H1 (cell line): ENCODE results near the gene KCNA5. TPM values are rescaled to one million over a fixed set of nuclear protein-coding genes. Genes with fewer than 3 reads are reported as not detected.
A peak's percentile ranks its signal among the peaks of the same experiment; 100 is the strongest.

Source experiments
- CTCF ChIA-PET: fragments of 300-600 bp; sonication (Branson Sonifier 250); formaldehyde crosslinking; loops from one replicate; lab custom pipeline; 2021; ENCODE audit not compliant: partially characterized antibody; lab: Charles Lee
- POLR2A ChIA-PET: fragments of 300-600 bp; sonication (Branson Sonifier 250); formaldehyde crosslinking; loops from one replicate; lab custom pipeline; 2021; ENCODE audit warnings: inconsistent platforms; ENCODE audit not compliant: partially characterized antibody; lab: Charles Lee
- DNase-seq, 2 experiments: peaks; one replicate each; pipeline versions ENCODE4 v3.0.0 to v3.0.0-alpha.2; 2010 to 2022; ENCODE audit warnings: low spot score in 2 of 2, low read depth in 1 of 2, mixed read lengths in 1 of 2
- FAIRE-seq: peaks from 2 replicates; lab custom pipeline; 2011; peaks lifted over from hg19 to GRCh38; lab: Jason Lieb, UNC
- H2AFZ ChIP-seq: 2 replicates; pipeline ENCODE4 v1.8.1; 2012; ENCODE audit warnings: low read length, inconsistent platforms
- H2AK5ac ChIP-seq: 2 replicates; pipeline ENCODE4 v1.6.1; 2013; ENCODE audit warnings: low read depth, low read length
- H2BK120ac ChIP-seq: replicated peaks from 2 replicates; pipeline ENCODE3; 2013; ENCODE audit warnings: low read depth, low read length, inconsistent platforms
- H2BK12ac ChIP-seq: 2 replicates; pipeline ENCODE4 v1.6.1; 2013; ENCODE audit warnings: low read depth, low read length
- H2BK15ac ChIP-seq: 2 replicates; pipeline ENCODE4 v1.6.1; 2013; ENCODE audit warnings: low read length
- H2BK20ac ChIP-seq: 2 replicates; pipeline ENCODE4 v1.6.1; 2013; ENCODE audit warnings: low read length
- H2BK5ac ChIP-seq: 2 replicates; pipeline ENCODE4 v1.6.1; 2013; ENCODE audit warnings: low read depth, low read length
- H3K14ac ChIP-seq: 2 replicates; pipeline ENCODE4 v1.6.1; 2013; ENCODE audit warnings: inconsistent platforms; ENCODE audit not compliant: insufficient read length
- H3K18ac ChIP-seq: 2 replicates; pipeline ENCODE4 v1.6.1; 2013; ENCODE audit warnings: low read length; ENCODE audit errors: extremely low read depth
- H3K23ac ChIP-seq: 2 replicates; pipeline ENCODE4 v1.6.1; 2013; ENCODE audit warnings: inconsistent platforms; ENCODE audit not compliant: insufficient read length
- H3K23me2 ChIP-seq: 2 replicates; pipeline ENCODE4 v1.6.1; 2013; ENCODE audit warnings: low read depth, low read length
- H3K27ac ChIP-seq: 2 replicates; pipeline ENCODE4 v1.6.1; 2011; ENCODE audit warnings: low read depth, low read length, inconsistent platforms
- H3K27me3 ChIP-seq, 4 experiments: replicated peaks in 1 of 4; 1 replicate in 1 of 4; 2 replicates in 3 of 4; pipeline versions ENCODE4 v1.6.1 to v1.8.1; 2011 to 2013; ENCODE audit warnings: low read length in 3 of 4, mild to moderate bottlenecking in 3 of 4, inconsistent platforms in 2 of 4, mixed read lengths in 2 of 4, moderate library complexity in 1 of 4; ENCODE audit not compliant: control insufficient read depth in 3 of 4, insufficient read depth in 3 of 4; ENCODE audit errors: extremely low read depth in 1 of 4
- H3K36me3 ChIP-seq, 4 experiments: 2 replicates each; pipeline versions ENCODE4 v1.6.1 to v1.8.1; 2011 to 2013; ENCODE audit warnings: mild to moderate bottlenecking in 4 of 4, low read length in 3 of 4, moderate library complexity in 2 of 4, control low read depth in 1 of 4, inconsistent platforms in 1 of 4; ENCODE audit not compliant: insufficient read depth in 4 of 4, control insufficient read depth in 2 of 4
- H3K4ac ChIP-seq: replicated peaks from 2 replicates; pipeline ENCODE3; 2013; ENCODE audit warnings: low read length, low read depth, mixed read lengths, inconsistent platforms; ENCODE audit not compliant: insufficient read length
- H3K4me1 ChIP-seq, 4 experiments: replicated peaks in 1 of 4; 1 replicate in 1 of 4; 2 replicates in 3 of 4; pipeline versions ENCODE4 v1.6.1 to v1.8.1; 2011 to 2013; ENCODE audit warnings: low read length in 3 of 4, inconsistent platforms in 2 of 4, mixed read lengths in 1 of 4; ENCODE audit not compliant: insufficient read depth in 4 of 4, control insufficient read depth in 3 of 4
- H3K4me2 ChIP-seq, 2 experiments: 2 replicates each; pipeline versions ENCODE4 v1.6.1 to v1.8.1; 2011 to 2013; ENCODE audit warnings: low read depth in 2 of 2, low read length in 2 of 2, control low read depth in 1 of 2, inconsistent platforms in 1 of 2, mild to moderate bottlenecking in 1 of 2; ENCODE audit not compliant: insufficient read depth in 1 of 2
- H3K4me3 ChIP-seq, 4 experiments: fragments of 200-600, 300-600 bp in 1 of 4; sonication (generic), shearing (Covaris generic), sonication (Bioruptor Twin) in 1 of 4; 2 replicates each; pipeline versions ENCODE4 v1.5.1 to v1.8.1; 2011 to 2016; ENCODE audit warnings: low read length in 4 of 4, low read depth in 3 of 4, control low read depth in 2 of 4, inconsistent platforms in 2 of 4, mild to moderate bottlenecking in 2 of 4, mixed read lengths in 1 of 4, moderate library complexity in 1 of 4; ENCODE audit not compliant: insufficient read depth in 2 of 4; ENCODE audit errors: extremely low read depth in 1 of 4
- H3K56ac ChIP-seq: replicated peaks from 2 replicates; pipeline ENCODE3; 2013; ENCODE audit warnings: low read depth, mild to moderate bottlenecking, mixed read lengths, low read length, inconsistent platforms; ENCODE audit not compliant: insufficient read length
- H3K79me1 ChIP-seq: 2 replicates; pipeline ENCODE4 v1.6.1; 2013; ENCODE audit warnings: low read depth, low read length, control low read depth
- H3K79me2 ChIP-seq, 2 experiments: 2 replicates each; pipeline versions ENCODE4 v1.6.1 to v1.8.1; 2012 to 2013; ENCODE audit warnings: low read length in 2 of 2, mild to moderate bottlenecking in 2 of 2, inconsistent platforms in 1 of 2; ENCODE audit not compliant: insufficient read depth in 2 of 2, control insufficient read depth in 1 of 2
- H3K9ac ChIP-seq, 4 experiments: replicated peaks in 1 of 4; 1 replicate in 1 of 4; 2 replicates in 3 of 4; pipeline versions ENCODE4 v1.6.1 to v1.8.1; 2011 to 2013; ENCODE audit warnings: low read depth in 3 of 4, low read length in 3 of 4, control low read depth in 2 of 4, mild to moderate bottlenecking in 2 of 4, moderate library complexity in 2 of 4, inconsistent platforms in 1 of 4; ENCODE audit errors: extremely low read depth in 1 of 4
- H3K9me3 ChIP-seq, 2 experiments: 2 replicates each; pipeline versions ENCODE4 v1.6.1 to v1.8.1; 2012 to 2013; ENCODE audit warnings: mild to moderate bottlenecking in 2 of 2, moderate library complexity in 2 of 2, control low read depth in 1 of 2, inconsistent platforms in 1 of 2, low read depth in 1 of 2, low read length in 1 of 2, mixed read lengths in 1 of 2; ENCODE audit not compliant: insufficient read depth in 2 of 2
- H4K20me1 ChIP-seq, 2 experiments: replicated peaks in 1 of 2; 2 replicates each; pipeline versions ENCODE3 to v1.8.1; 2011 to 2013; ENCODE audit warnings: inconsistent platforms in 2 of 2, low read length in 2 of 2, mild to moderate bottlenecking in 1 of 2; ENCODE audit not compliant: insufficient read depth in 2 of 2, control insufficient read depth in 1 of 2
- H4K5ac ChIP-seq: 2 replicates; pipeline ENCODE4 v1.6.1; 2013; ENCODE audit warnings: low read length, low read depth, mixed read lengths, inconsistent platforms; ENCODE audit not compliant: insufficient read length
- H4K8ac ChIP-seq: 2 replicates; pipeline ENCODE4 v1.8.0; 2013; ENCODE audit warnings: mild to moderate bottlenecking, moderate library complexity, low read length, inconsistent platforms; ENCODE audit not compliant: insufficient read depth; ENCODE audit errors: extremely low read depth
- H4K91ac ChIP-seq: replicated peaks from 2 replicates; pipeline ENCODE3; 2013; ENCODE audit warnings: low read length, mixed read lengths, inconsistent platforms; ENCODE audit not compliant: insufficient read length
- CHD1 ChIP-seq: IDR thresholded peaks from 2 replicates; pipeline ENCODE4 v1.6.1; 2012; ENCODE audit warnings: low read depth, low read length, improper control_type of control experiment
- CTBP2 ChIP-seq: IDR thresholded peaks from 2 replicates; pipeline ENCODE4 v1.7.0; 2011; ENCODE audit warnings: borderline replicate concordance, mild to moderate bottlenecking, moderate library complexity, mixed read lengths, low read length; ENCODE audit not compliant: insufficient read depth, insufficient read length
- WGBS, 2 experiments: shearing (Covaris generic) in 1 of 2; methylation state at CpG; one replicate each; pipeline versions ENCODE4 v1.1.6 to v1.1.7; 2013 to 2015; ENCODE audit warnings: low lambda C conversion rate in 2 of 2, mixed read lengths in 2 of 2, inconsistent platforms in 1 of 2, low coverage in 1 of 2, missing lambda C conversion rate in 1 of 2; ENCODE audit not compliant: insufficient replicate concordance in 2 of 2, insufficient coverage in 1 of 2, insufficient read length in 1 of 2; ENCODE audit errors: extremely low coverage in 1 of 2, missing lambda C conversion rate in 1 of 2; 5-methylcytosine and 5-hydroxymethylcytosine counted together
- polyA plus RNA-seq, 7 experiments: library from polyadenylated mRNA; depleted of rRNA in 3 of 7; stranded (reverse) in 5 of 7; unstranded in 2 of 7; fragments of >200 nt in 5 of 7; fragments of 200-250 nt in 2 of 7; gene quantifications; 1 replicate in 5 of 7; 2 replicates in 1 of 7; 4 replicates in 1 of 7; pipeline versions ENCODE4 v1.2.1 to v1.2.3, GENCODE V29; 2011 to 2013; ENCODE audit warnings: missing spikeins in 2 of 7, mixed read lengths in 2 of 7
- total RNA-seq: library from RNA; stranded (reverse); fragmentation: NEBNext Ultra II Directional; extraction: Animal tissue kit (Norgen Biotek cat#: 25700); gene quantifications from 2 replicates; pipeline ENCODE4 v1.2.1, GENCODE V29; 2021

KCNA5 gene
- total and polyA plus RNA-seq, 2 of the 8 experiments (the other 6 are each of a cell fraction or from before 2014, with no cell fraction given) = 0.20 to 0.29 TPM

DNA sequence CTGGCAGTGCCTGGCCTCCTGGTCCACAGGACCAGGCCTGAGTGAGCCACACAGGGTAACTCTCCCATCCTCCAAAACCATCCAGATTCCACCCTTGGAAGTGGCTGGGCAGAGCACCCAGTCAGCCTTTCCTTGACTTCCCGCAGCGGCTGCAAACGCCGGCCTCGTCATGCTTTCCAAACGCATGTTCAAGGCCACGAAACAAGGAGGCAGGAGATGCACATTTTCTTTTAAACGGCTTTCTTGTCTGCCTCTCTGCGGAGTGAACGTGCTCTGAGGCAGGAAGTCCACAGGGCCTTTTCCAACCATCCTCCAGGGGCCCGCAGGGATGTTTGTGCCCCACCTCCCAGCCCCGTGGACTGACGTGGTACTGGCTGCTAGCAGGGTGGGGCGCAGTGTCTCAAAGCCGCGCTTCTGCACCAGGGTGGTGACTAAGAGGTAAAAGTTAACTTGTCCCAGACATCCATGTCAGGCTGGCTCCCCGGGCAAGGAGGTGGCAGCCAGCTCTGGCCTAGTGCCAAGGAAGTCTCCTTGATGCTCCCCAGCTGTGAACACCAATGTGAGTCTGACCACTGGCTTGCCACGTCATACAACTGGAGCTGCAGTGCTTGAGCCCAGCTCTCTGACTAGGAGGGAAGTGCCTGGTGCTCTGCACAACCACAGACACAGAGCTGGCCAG, 45.0 kb downstream of the KCNA5 start:
- DNase-seq (no peak), FAIRE-seq (no peak)
- H3K27ac ChIP-seq = no peak overlapping the region
- H3K4me3 ChIP-seq = no peak overlapping the region
- no peaks in the 10 kb centered on the region for H3K79me2 ChIP-seq
- H4K20me1 ChIP-seq = no peaks in the 10 kb centered on the region
- no peak overlapping the region for H4K91ac ChIP-seq
- no peak overlapping the region for H2BK20ac ChIP-seq
- no peak overlapping the region for H3K23ac ChIP-seq
- no peak overlapping the region for H2BK120ac ChIP-seq
- H2BK5ac ChIP-seq = no peak overlapping the region
- H3K9ac ChIP-seq = no peak overlapping the region
- no peak overlapping the region for H2BK12ac ChIP-seq
- 88% methylated on average over 18 of the region's 18 CpGs; no CpG with 5 or more reads in 1 of the 2 experiments for WGBS, 2 experiments
- H3K4ac ChIP-seq = no peak overlapping the region
- H3K23me2 ChIP-seq = no peaks in the 10 kb centered on the region
- H3K9me3 ChIP-seq = no peaks in the 10 kb centered on the region
- H3K18ac ChIP-seq = no peak overlapping the region
- no peak overlapping the region for H2AK5ac ChIP-seq
- no peak overlapping the region for H4K5ac ChIP-seq
- H3K14ac ChIP-seq = no peak overlapping the region
- TF ChIP-seq CHD1 (no peak), CTBP2 (no peak)
- TF ChIP-seq, all 59 proteins: peak for 0
- no peaks in the 10 kb centered on the region for H3K79me1 ChIP-seq
- H4K8ac ChIP-seq = peak overlapping the region; percentile 57; the same call in 1 of the 2 replicates
- no peaks in the 10 kb centered on the region for H3K4me1 ChIP-seq
- H2BK15ac ChIP-seq = no peak overlapping the region
- H3K27me3 ChIP-seq = no peaks in the 10 kb centered on the region; a peak in 1 of 7 replicates
- H3K36me3 ChIP-seq = no peaks in the 10 kb centered on the region
- no peak overlapping the region for H3K4me2 ChIP-seq
- POLR2A ChIA-PET = no interaction called here
- CTCF ChIA-PET = interaction anchor here (1.2 to 11.1 kb wide), 2 partner anchors 17 to 423 kb away, joined by 3 to 149 read pairs; no protein-coding TSS in a partner anchor
- no peak overlapping the region for H3K56ac ChIP-seq
- H2AFZ ChIP-seq = no peak overlapping the region
